Suppressor macrophage treated with lipopolysaccharide for 4 hours (primary cell): Measurements from ENCODE around the gene KRT13.
"Not testable (repeated sequence)": the region's sequence is repeated elsewhere in the genome, so short reads cannot be mapped to it uniquely, and the experiment has no call there.

Source experiments
- DNase-seq: peaks from one replicate; pipeline ENCODE4 v3.0.0-alpha.2; 2020

KRT13 gene

GRCh38 chr17:41505007-41505808 lies at the start of gene KRT13:
TSS of gene KRT13 (minus strand) at chr17:41505612. CDS start at chr17:41505550, 62 bp downstream.
- no peak for DNase-seq

GRCh38 chr17:41553987-41554680 lies 48.7 kb upstream of the KRT13 start:
- no peak for DNase-seq

- no peak for DNase-seq
These were observed 47.8 kb upstream of the KRT13 start for GRCh38 chr17:41553176-41553575.

GRCh38 chr17:41552455-41552854 lies 47.0 kb upstream of the KRT13 start:
- no peak for DNase-seq

- DNase-seq: no peak
These were observed 46.0 kb upstream of the KRT13 start for GRCh38 chr17:41551365-41551764.

- no peak for DNase-seq
These were observed 44.2 kb upstream of the KRT13 start for GRCh38 chr17:41549596-41550039.

- peak; percentile 82 for DNase-seq
These were observed 43.6 kb upstream of the KRT13 start for GRCh38 chr17:41548844-41549595.

- DNase-seq: peak; percentile 81
These were observed 42.8 kb upstream of the KRT13 start for GRCh38 chr17:41547921-41548843.

- DNase-seq: no peak
These were observed 42.0 kb upstream of the KRT13 start for GRCh38 chr17:41547378-41547841.

- no peak for DNase-seq
These were observed 41.4 kb upstream of the KRT13 start for GRCh38 chr17:41546819-41547218.

- DNase-seq: no peak
These were observed 40.5 kb upstream of the KRT13 start for GRCh38 chr17:41545829-41546410.

- DNase-seq: no peak
These were observed 39.5 kb upstream of the KRT13 start for GRCh38 chr17:41544935-41545334.

- DNase-seq: no peak
These were observed 39.1 kb upstream of the KRT13 start for GRCh38 chr17:41544491-41544892.

GRCh38 chr17:41542786-41543185 lies 37.4 kb upstream of the KRT13 start:
- not testable (repeated sequence) for DNase-seq

- DNase-seq: no peak
These were observed 36.9 kb upstream of the KRT13 start for GRCh38 chr17:41542357-41542756.

- no peak for DNase-seq
These were observed 35.7 kb upstream of the KRT13 start for GRCh38 chr17:41540921-41541625.

GRCh38 chr17:41539979-41540701 lies 34.7 kb upstream of the KRT13 start:
- DNase-seq: no peak

GRCh38 chr17:41539071-41539492 lies 33.7 kb upstream of the KRT13 start:
- no peak for DNase-seq

- no peak for DNase-seq
These were observed 33.2 kb upstream of the KRT13 start for GRCh38 chr17:41538565-41538991.

- no peak for DNase-seq
These were observed 32.6 kb upstream of the KRT13 start for GRCh38 chr17:41537990-41538389.
